ENCODE results near the gene PHF24.

PHF24 gene

DNA sequence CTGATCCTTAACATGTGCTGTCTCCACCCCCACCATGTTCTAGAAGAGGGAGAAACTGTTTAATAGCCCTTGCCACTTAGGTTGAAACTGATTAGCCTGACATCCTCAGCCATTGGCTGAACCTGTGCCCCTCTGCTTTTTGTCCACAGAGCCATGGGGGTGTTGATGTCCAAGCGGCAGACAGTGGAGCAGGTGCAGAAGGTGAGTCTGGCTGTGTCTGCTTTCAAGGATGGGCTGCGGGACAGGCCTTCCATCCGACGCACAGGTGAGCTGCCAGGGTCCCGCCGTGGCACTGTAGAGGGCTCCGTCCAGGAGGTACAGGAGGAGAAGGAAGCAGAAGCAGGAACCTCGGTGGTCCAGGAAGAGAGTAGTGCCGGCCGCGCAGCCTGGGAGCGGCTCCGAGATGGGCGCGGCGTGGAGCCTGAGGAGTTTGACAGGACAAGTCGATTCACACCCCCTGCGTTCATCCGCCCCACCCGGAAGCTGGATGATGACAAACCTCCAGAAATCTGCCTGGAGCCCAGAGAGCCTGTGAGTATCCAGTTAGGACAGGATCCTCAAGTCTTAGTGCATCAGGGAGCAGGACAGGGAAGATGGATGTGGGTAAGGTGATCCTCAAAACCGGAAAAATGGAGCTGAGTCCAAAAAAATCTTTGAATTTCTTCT lies 13.2 kb downstream of the PHF24 start:
- TF ChIP-seq, protein P1, sequence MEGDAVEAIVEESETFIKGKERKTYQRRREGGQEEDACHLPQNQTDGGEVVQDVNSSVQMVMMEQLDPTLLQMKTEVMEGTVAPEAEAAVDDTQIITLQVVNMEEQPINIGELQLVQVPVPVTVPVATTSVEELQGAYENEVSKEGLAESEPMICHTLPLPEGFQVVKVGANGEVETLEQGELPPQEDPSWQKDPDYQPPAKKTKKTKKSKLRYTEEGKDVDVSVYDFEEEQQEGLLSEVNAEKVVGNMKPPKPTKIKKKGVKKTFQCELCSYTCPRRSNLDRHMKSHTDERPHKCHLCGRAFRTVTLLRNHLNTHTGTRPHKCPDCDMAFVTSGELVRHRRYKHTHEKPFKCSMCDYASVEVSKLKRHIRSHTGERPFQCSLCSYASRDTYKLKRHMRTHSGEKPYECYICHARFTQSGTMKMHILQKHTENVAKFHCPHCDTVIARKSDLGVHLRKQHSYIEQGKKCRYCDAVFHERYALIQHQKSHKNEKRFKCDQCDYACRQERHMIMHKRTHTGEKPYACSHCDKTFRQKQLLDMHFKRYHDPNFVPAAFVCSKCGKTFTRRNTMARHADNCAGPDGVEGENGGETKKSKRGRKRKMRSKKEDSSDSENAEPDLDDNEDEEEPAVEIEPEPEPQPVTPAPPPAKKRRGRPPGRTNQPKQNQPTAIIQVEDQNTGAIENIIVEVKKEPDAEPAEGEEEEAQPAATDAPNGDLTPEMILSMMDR (conservative IDR thresholded peaks at IDR 0.05; ENCODE audit: low read length), result no peak
- no peak for DNase-seq (ENCODE audit: low read depth)
- no peak overlapping the region for H3K4me3 ChIP-seq (ENCODE audit: low read length)

DNA sequence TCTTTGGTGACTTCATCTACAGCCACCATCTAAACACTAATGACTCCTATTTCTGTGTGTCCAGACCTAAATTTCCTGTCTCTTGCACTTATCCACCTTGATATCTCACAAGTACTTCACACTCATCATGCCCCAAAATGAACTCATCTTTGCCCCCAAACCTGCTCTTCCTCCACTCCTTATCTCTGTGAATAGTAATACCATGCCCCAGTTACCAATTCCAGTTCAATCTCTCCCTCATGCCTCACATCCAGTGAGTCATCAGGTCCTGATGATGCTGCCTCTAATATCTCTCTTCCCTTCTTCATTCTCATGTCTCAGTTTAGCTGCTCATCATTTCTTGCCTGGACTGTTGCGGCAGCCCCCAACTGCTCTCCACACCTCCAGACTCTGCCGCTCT lies 16.6 kb downstream of the PHF24 start:
- no peak overlapping the region for H3K4me3 ChIP-seq (ENCODE audit: low read length)
- no peak for DNase-seq (ENCODE audit: low read depth)
- TF ChIP-seq, protein P1 (conservative IDR thresholded peaks at IDR 0.05; ENCODE audit: low read length), result no peak

DNA sequence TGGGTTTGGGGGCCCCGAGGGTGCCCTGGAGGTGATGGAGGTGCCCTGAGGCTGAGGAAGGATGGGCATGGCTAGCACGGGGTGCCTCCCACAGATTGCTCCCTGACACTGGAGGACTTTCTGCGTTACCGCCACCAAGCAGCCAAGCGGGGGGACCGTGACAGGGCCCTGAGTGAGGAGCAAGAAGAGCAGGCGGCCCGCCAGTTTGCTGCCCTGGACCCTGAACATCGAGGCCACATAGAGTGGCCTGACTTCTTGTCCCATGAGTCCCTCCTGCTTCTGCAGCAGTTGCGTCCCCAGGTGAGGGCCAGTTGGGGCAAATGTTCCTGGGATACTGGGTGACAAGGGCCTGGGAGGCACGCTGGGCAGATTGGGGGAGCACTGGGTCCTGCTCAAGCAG lies 18.4 kb downstream of the PHF24 start:
- TF ChIP-seq, protein P1 (conservative IDR thresholded peaks at IDR 0.05; ENCODE audit: low read length), result no peak
- no peak for DNase-seq (ENCODE audit: low read depth)

DNA sequence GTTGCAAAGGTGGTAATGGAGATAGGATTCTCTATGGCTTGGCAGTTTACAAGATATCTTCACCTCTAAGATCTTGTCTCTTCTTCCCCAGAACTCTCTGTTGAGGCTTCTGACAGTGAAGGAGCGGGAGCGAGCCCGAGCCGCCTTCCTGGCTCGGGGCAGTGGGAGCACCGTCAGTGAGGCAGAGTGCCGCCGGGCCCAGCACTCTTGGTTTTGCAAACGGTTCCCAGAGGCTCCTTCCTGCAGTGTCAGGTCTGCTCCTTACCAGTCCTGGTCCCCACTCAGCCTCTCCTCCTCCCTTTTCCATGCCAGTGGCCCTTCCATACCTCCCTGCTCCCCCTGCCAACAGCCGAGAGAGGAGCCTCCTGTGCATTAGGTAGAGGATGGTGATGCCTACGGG lies 18.9 kb downstream of the PHF24 start:
- no peak for DNase-seq (ENCODE audit: low read depth)
- TF ChIP-seq, protein P1 (conservative IDR thresholded peaks at IDR 0.05; ENCODE audit: low read length), result no peak
- no peak overlapping the region for H3K4me3 ChIP-seq (ENCODE audit: low read length)

More for the DNA sequence above, 18.4 kb downstream of the PHF24 start:
- H3K4me3 ChIP-seq (ENCODE audit: low read length), result no peak overlapping the region

DNA sequence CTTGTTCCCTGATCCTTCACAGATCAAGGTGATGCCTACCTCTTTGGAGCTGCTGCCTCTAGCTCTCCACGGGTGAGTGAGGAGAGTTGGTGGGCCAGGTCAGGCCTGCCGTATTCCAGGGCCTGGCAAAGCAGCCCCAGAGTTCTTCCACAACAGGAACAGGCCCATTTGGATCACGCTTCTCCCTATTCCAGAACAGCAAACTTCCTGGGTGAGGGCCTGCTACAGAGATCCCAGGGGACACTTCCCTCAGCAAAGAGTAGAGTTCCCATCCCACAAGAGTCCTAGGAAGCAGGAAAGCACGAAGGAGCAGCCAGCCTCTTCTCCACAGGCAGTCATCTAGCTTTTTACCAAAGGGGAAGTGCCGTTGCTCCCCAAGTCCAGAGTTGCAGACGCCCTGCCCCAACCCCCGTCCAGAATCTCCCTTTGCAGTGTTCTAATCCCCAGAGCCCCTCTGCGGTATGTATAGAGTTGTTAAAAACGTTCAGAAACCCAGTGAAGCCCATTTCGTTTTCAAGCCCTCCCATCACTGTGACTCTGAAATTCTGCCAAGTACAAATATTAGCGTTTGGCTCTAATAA lies 22.2 kb downstream of the PHF24 start:
- TF ChIP-seq, protein P1 (conservative IDR thresholded peaks at IDR 0.05; ENCODE audit: low read length), result no peak
- no peak for DNase-seq (ENCODE audit: low read depth)
- H3K4me3 ChIP-seq (ENCODE audit: low read length), result no peak overlapping the region

DNA sequence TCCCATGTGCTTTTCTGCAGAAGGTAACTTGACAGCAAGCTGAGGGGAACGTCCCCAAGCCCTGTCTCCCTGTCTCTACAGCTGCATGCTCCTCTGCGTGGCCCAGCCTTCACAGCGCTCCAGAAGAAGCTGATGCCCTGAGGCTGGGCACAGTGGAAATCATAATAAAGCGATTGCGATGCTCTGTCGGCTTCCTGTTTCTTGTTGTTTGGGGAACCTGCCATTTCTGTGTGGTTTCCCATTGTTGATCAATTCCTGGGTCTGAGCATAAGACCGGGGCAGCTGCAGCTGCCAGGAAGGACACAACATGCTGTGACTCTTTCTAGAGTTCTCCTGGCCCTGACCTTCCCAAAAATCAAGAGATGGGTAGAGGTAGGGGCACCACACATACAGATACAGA lies 24.3 kb downstream of the PHF24 start:
- TF ChIP-seq, protein P1 (conservative IDR thresholded peaks at IDR 0.05; ENCODE audit: low read length), result no peak
- DNase-seq (ENCODE audit: low read depth), result no peak
- H3K4me3 ChIP-seq (ENCODE audit: low read length), result no peak overlapping the region

DNA sequence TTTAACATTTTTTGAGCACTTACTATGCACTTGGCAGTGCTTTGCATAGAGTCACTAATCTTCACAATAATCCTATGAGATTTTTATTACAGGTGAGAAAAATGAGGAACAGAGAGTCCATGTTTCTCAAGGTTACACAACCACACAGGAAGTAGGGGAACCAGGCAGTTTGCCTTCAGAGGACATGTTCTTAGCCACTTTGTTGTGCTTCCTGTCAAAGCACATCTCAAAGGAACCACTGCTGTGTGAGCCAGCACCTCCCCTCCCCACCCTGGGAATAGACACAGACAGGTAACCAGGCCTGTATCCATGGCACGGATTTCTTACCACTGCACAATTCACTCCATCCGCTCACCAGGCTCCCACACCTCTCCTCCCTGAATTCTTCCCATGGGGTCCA lies 25.1 kb downstream of the PHF24 start:
- TF ChIP-seq, protein P1 (conservative IDR thresholded peaks at IDR 0.05; ENCODE audit: low read length), result no peak
- DNase-seq (ENCODE audit: low read depth), result no peak
- H3K4me3 ChIP-seq (ENCODE audit: low read length), result no peak overlapping the region

Measured in AG10803 (cell line).